ENCODE measurements around the gene GTF3C4. TPM values are rescaled to one million over a fixed set of nuclear protein-coding genes. Genes with fewer than 3 reads are reported as not detected.

The GTF3C4 gene
- total and polyA plus RNA-seq, 2 of the 13 experiments (the other 11 are each of a cell fraction or from before 2014, with no cell fraction given) = 2.6 to 12.9 TPM

DNA sequence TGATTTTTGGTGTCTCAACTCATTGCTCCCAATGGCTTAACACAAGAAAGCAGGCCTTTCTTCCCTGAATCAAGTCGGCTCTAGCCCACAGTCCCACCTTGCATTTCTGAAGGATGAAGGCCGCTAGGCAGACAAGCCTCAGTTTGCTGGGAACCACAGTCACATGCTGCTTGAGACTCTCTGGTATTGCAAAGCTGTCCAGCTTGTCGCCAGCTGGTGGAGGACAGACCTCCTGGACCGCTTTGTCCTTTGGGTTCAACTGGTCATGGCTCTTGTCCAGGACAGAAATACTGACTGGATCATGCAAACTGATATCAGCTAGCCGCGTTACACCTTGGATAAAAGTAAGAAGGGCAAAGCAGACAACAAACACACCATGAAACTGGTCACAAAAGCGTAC lies 23.5 kb upstream of the GTF3C4 start:
- Histone ChIP-seq H2AFZ (ENCODE audit: low read length) (no peak overlapping the region), H3K36me3 (replicated peaks in 1 of 2; ENCODE audit: control insufficient read depth in 1 of 2, insufficient read depth in 2 of 2, low read length in 2 of 2) (peaks cover 23 to 79% of the 10 kb centered on the region in 2 experiments), H3K4me3 (replicated peaks in 1 of 3; ENCODE audit: insufficient read depth in 1 of 3, low read depth in 2 of 3, low read length in 3 of 3) (no peak overlapping the region), H3K79me2 (ENCODE audit: insufficient read depth, low read length) (no peaks in the 10 kb centered on the region), H3K27me3 (ENCODE audit: control insufficient read depth in 1 of 2, insufficient read depth in 2 of 2, low read length in 2 of 2) (no peaks in the 10 kb centered on the region), H3K9me3 (ENCODE audit: low read length) (no peaks in the 10 kb centered on the region), H3K27ac (ENCODE audit: extremely low read length, insufficient read depth, low read length) (no peak overlapping the region), H3K9ac (ENCODE audit: insufficient read depth, low read depth, low read length) (no peak overlapping the region), H3K4me1 (ENCODE audit: insufficient read depth, low read length) (peaks cover 13% of the 10 kb centered on the region), H3K4me2 (ENCODE audit: low read depth, low read length) (no peak overlapping the region), H4K20me1 (ENCODE audit: insufficient read depth, low read length) (no peaks in the 10 kb centered on the region)
- ChIA-PET POLR2A (no interaction called here), CTCF (ENCODE audit: low intra/inter-chr PET ratio, low total read pairs) (no interaction called here)
- 100% methylated on average over 2 of the region's 7 CpGs for WGBS (ENCODE audit: low lambda C conversion rate)
- in situ Hi-C loops (cut with HindIII; ENCODE audit: extremely low pct_ligation_motif_present, low pct_unique_long_range_greater_than_20kb) = no loop called here
- DNase-seq (ENCODE audit: low spot score) (no peak), ATAC-seq (no peak), FAIRE-seq (no peak)
- TF ChIP-seq, protein P1, sequence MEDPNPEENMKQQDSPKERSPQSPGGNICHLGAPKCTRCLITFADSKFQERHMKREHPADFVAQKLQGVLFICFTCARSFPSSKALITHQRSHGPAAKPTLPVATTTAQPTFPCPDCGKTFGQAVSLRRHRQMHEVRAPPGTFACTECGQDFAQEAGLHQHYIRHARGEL (CRISPR knock-in tag; IDR thresholded peaks at IDR 0.05) = no peak
- no peak for TF ChIP-seq CC2D1A (CRISPR knock-in tag; IDR thresholded peaks at IDR 0.05)
- no peak for TF ChIP-seq PCBP1 (IDR thresholded peaks at IDR 0.05; ENCODE audit: borderline replicate concordance, low read depth, low read length)
- TF ChIP-seq NR2F2 (IDR thresholded peaks at IDR 0.05; ENCODE audit: borderline replicate concordance, low read depth) = no peak
- TF ChIP-seq NFE2 (CRISPR knock-in tag; IDR thresholded peaks at IDR 0.05) = no peak
- TF ChIP-seq NFE2L2 (IDR thresholded peaks at IDR 0.05; ENCODE audit: low read length) = no peak
- TF ChIP-seq ZFY (CRISPR knock-in tag; IDR thresholded peaks at IDR 0.05) = no peak
- TF ChIP-seq NR3C1 (CRISPR knock-in tag; IDR thresholded peaks at IDR 0.05) = no peak
- TF ChIP-seq, protein P2, sequence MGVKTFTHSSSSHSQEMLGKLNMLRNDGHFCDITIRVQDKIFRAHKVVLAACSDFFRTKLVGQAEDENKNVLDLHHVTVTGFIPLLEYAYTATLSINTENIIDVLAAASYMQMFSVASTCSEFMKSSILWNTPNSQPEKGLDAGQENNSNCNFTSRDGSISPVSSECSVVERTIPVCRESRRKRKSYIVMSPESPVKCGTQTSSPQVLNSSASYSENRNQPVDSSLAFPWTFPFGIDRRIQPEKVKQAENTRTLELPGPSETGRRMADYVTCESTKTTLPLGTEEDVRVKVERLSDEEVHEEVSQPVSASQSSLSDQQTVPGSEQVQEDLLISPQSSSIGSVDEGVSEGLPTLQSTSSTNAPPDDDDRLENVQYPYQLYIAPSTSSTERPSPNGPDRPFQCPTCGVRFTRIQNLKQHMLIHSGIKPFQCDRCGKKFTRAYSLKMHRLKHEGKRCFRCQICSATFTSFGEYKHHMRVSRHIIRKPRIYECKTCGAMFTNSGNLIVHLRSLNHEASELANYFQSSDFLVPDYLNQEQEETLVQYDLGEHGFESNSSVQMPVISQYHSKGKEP (CRISPR knock-in tag; IDR thresholded peaks at IDR 0.05) = no peak
- no TSS peak for BruUV-seq (replicated peaks)
- intact Hi-C loops (cut with micrococcal nuclease; ENCODE audit: unreplicated experiment) = no loop called here
